Stomach (tissue), 9 donors: ENCODE data around the gene TJP2. TPM values are rescaled to one million over a fixed set of nuclear protein-coding genes. Genes with fewer than 3 reads are reported as not detected.

Experiments
- DNase-seq, 2 donors: peaks; one replicate each; pipeline versions ENCODE4 v3.0.0 to v3.0.0-alpha.2; 2013 to 2019
- H3K27ac ChIP-seq, 5 donors: fragments of 200-600 bp in 4 of 5; sonication (generic) in 4 of 5; one replicate each; pipeline ENCODE4 v1.5.1; 2013 to 2019; ENCODE audit warnings: mild to moderate bottlenecking in 1 of 5, moderate library complexity in 1 of 5
- H3K27me3 ChIP-seq, 3 donors: fragments of 200-600 bp; sonication (generic); one replicate each; pipeline ENCODE4 v1.5.1; 2017 to 2019; ENCODE audit warnings: mixed run types in 1 of 3
- H3K36me3 ChIP-seq, 4 donors: fragments of 200-600 bp; sonication (generic); 1 replicate in 3 of 4; 2 replicates in 1 of 4; pipeline ENCODE4 v1.5.1; 2016 to 2019
- H3K4me1 ChIP-seq, 4 donors: fragments of 200-600 bp; sonication (generic); one replicate each; pipeline ENCODE4 v1.5.1; 2016 to 2019
- H3K4me3 ChIP-seq, 4 donors: fragments of 200-600 bp; sonication (generic) in 3 of 4; one replicate each; pipeline ENCODE4 v1.5.1; 2016 to 2019; ENCODE audit warnings: mild to moderate bottlenecking in 1 of 4
- H3K9me3 ChIP-seq, 4 donors: fragments of 200-600 bp; sonication (generic); one replicate each; pipeline ENCODE4 v1.5.1; 2016 to 2019
- CTCF ChIP-seq, 7 experiments: fragments of 450-650 bp in 4 of 7; fragments of 200-600 bp in 3 of 7; sonication (generic) in 3 of 7; IDR thresholded peaks; one replicate each; pipeline ENCODE4 v1.5.1; 2016 to 2019; ENCODE audit warnings: antibody characterized with exemption in 7 of 7, control low read depth in 2 of 7, mild to moderate bottlenecking in 1 of 7
- EP300 ChIP-seq: sonication (generic); formaldehyde crosslinking; IDR thresholded peaks from one replicate; pipeline ENCODE4 v1.6.1; 2017; ENCODE audit warnings: antibody characterized with exemption
- POLR2A ChIP-seq, 4 donors: fragments of 450-650 bp; IDR thresholded peaks; one replicate each; pipeline ENCODE4 v1.6.1; 2016; ENCODE audit warnings: antibody characterized with exemption in 4 of 4, control low read depth in 2 of 4, mild to moderate bottlenecking in 1 of 4, moderate library complexity in 1 of 4
- POLR2AphosphoS5 ChIP-seq, 3 donors: sonication (generic); formaldehyde crosslinking; IDR thresholded peaks; one replicate each; pipeline ENCODE4 v1.6.1; 2016; ENCODE audit warnings: antibody characterized with exemption in 3 of 3
- WGBS, 5 donors: extraction: QIAGEN DNeasy Blood & Tissue Kit in 3 of 5; methylation state at CpG; one replicate each; pipeline versions ENCODE4 v1.1.5 to v1.1.7; 2013 to 2018; 5-methylcytosine and 5-hydroxymethylcytosine counted together
- intact Hi-C: fragments of 100-400 bp; cut with DNase I; formaldehyde crosslinking; loops from one replicate; pipeline ENCODE4 v1.15.1; 2023; ENCODE audit warnings: low total_unique reads
- polyA plus RNA-seq, 3 donors: library from polyadenylated mRNA; stranded (reverse); fragments of 200-250 nt; gene quantifications; one replicate each; pipeline ENCODE4 v1.2.3, GENCODE V29; 2013
- total RNA-seq, 5 donors: library from RNA; depleted of rRNA; stranded (reverse); fragments of >200 nt; gene quantifications; one replicate each; pipeline versions ENCODE4 v1.1.0 to v1.2.3, GENCODE V29; 2014 to 2016
- donor health status: healthy with polysubstance abuse.
- donor health status: Bipolar disorder and iron deficiency.
- donor health status: healthy.

TJP2 gene
- total and polyA plus RNA-seq, 8 donors = 28.6 to 371 (median 150) TPM

GRCh38 chr9:69202556-69202955, 28.5 kb downstream of the TJP2 start:
- DNase-seq = no peak
- TF ChIP-seq POLR2A (IDR thresholded peaks at IDR 0.05) (no peak), EP300 (no peak), CTCF (IDR thresholded peaks at IDR 0.05) (no peak), POLR2AphosphoS5 (IDR thresholded peaks at IDR 0.05) (no peak)
- H3K9me3 ChIP-seq = no peaks in the 10 kb centered on the region
- H3K36me3 ChIP-seq = no peaks in the 10 kb centered on the region
- H3K4me3 ChIP-seq = no peak overlapping the region
- peaks cover 11 to 52% (median 31%) of the 10 kb centered on the region in 4 donors for H3K4me1 ChIP-seq
- H3K27ac ChIP-seq = no peak overlapping the region
- intact Hi-C loops = no loop called here
- H3K27me3 ChIP-seq = no peaks in the 10 kb centered on the region
- WGBS, 5 donors = 86 to 96% (median 91%) methylated on average over 4 of the region's 4 CpGs

GRCh38 chr9:69204326-69204725, 30.2 kb downstream of the TJP2 start:
- H3K27me3 ChIP-seq = no peaks in the 10 kb centered on the region
- 7 to 32% (median 25%) methylated on average over 2 of the region's 2 CpGs for WGBS, 5 donors
- H3K27ac ChIP-seq = no peak overlapping the region
- peaks cover 1 to 49% (median 25%) of the 10 kb centered on the region in 4 donors for H3K4me1 ChIP-seq
- no peak for DNase-seq
- TF ChIP-seq POLR2AphosphoS5 (IDR thresholded peaks at IDR 0.05) (no peak), POLR2A (IDR thresholded peaks at IDR 0.05) (no peak), CTCF (IDR thresholded peaks at IDR 0.05) (no peak), EP300 (no peak)
- intact Hi-C loops = no loop called here
- H3K4me3 ChIP-seq = no peak overlapping the region
- no peaks in the 10 kb centered on the region for H3K36me3 ChIP-seq
- H3K9me3 ChIP-seq = no peaks in the 10 kb centered on the region

GRCh38 chr9:69204849-69205248, 30.8 kb downstream of the TJP2 start:
- Histone ChIP-seq H3K27me3 (no peaks in the 10 kb centered on the region), H3K27ac (no peak overlapping the region), H3K4me3 (no peak overlapping the region), H3K36me3 (no peaks in the 10 kb centered on the region), H3K4me1 (peaks cover 0 to 43% (median 20%) of the 10 kb centered on the region in 4 donors), H3K9me3 (no peaks in the 10 kb centered on the region)
- TF ChIP-seq CTCF (IDR thresholded peaks at IDR 0.05) (no peak), POLR2A (IDR thresholded peaks at IDR 0.05) (no peak), EP300 (no peak), POLR2AphosphoS5 (IDR thresholded peaks at IDR 0.05) (no peak)
- DNase-seq = no peak
- 57 to 67% (median 65%) methylated on average over 7 of the region's 7 CpGs for whole genome bisulfite sequencing, 5 donors
- intact Hi-C loops = no loop called here

GRCh38 chr9:69206047-69206446, 32.0 kb downstream of the TJP2 start:
- H3K36me3 ChIP-seq = no peaks in the 10 kb centered on the region
- WGBS, 5 donors = 87 to 93% (median 93%) methylated on average over 5 of the region's 5 CpGs
- H3K9me3 ChIP-seq = no peaks in the 10 kb centered on the region
- no peak overlapping the region for H3K27ac ChIP-seq
- TF ChIP-seq POLR2AphosphoS5 (IDR thresholded peaks at IDR 0.05) = no peak
- no peak for TF ChIP-seq POLR2A (IDR thresholded peaks at IDR 0.05)
- TF ChIP-seq CTCF (IDR thresholded peaks at IDR 0.05) = no peak
- no peak for TF ChIP-seq EP300
- DNase-seq = no peak
- intact Hi-C loops = no loop called here
- no peak overlapping the region for H3K4me3 ChIP-seq
- no peaks in the 10 kb centered on the region for H3K27me3 ChIP-seq
- peaks cover 0 to 36% (median 17%) of the 10 kb centered on the region in 4 donors for H3K4me1 ChIP-seq
